ENCODE data around the gene STAC2. TPM values are rescaled to one million over a fixed set of nuclear protein-coding genes. Genes with fewer than 3 reads are reported as not detected.

STAC2 gene
- total RNA-seq, 4 donors from 2014 or later = 0.18 to 0.19 TPM; not detected in 2

GRCh38 chr17:39218906-39219305 lies 6.8 kb downstream of the STAC2 start:
- 44 to 45% methylated on average over 5 to 8 of the region's 8 CpGs for WGBS, 2 donors
- DNase-seq = no peak
- H3K9me3 ChIP-seq = no peaks in the 10 kb centered on the region
- H3K27me3 ChIP-seq = peaks cover 0 to 84% (median 0%) of the 10 kb centered on the region in 4 donors
- TF ChIP-seq POLR2A (IDR thresholded peaks at IDR 0.05) (no peak), CTCF (IDR thresholded peaks at IDR 0.05) (no peak)
- no peak overlapping the region for H3K27ac ChIP-seq
- H3K36me3 ChIP-seq = no peaks in the 10 kb centered on the region
- peaks cover 0 to 9% (median 0%) of the 10 kb centered on the region in 3 donors for H3K4me1 ChIP-seq
- no peak overlapping the region for H3K4me3 ChIP-seq
- intact Hi-C loops (cut with DNase I) = no loop called here

GRCh38 chr17:39217734-39218369 lies 7.9 kb downstream of the STAC2 start:
- intact Hi-C loops (cut with DNase I) = no loop called here
- DNase-seq = no peak
- Histone ChIP-seq H3K4me3 (no peak overlapping the region), H3K4me1 (peaks cover under 1 to 15% (median 2%) of the 10 kb centered on the region in 3 donors), H3K27me3 (peaks cover 0 to 75% (median 0%) of the 10 kb centered on the region in 4 donors), H3K27ac (no peak overlapping the region), H3K36me3 (no peaks in the 10 kb centered on the region), H3K9me3 (no peaks in the 10 kb centered on the region)
- 24 to 30% methylated on average over 14 to 16 of the region's 24 CpGs for WGBS, 2 donors
- TF ChIP-seq POLR2A (IDR thresholded peaks at IDR 0.05) = no peak
- no peak for TF ChIP-seq CTCF (IDR thresholded peaks at IDR 0.05)

- Histone ChIP-seq H3K27me3 (peaks cover 0 to 64% (median 0%) of the 10 kb centered on the region in 4 donors), H3K36me3 (no peaks in the 10 kb centered on the region), H3K27ac (no peak overlapping the region), H3K9me3 (no peaks in the 10 kb centered on the region), H3K4me1 (peaks cover 16 to 40% (median 17%) of the 10 kb centered on the region in 3 donors), H3K4me3 (no peak overlapping the region)
- TF ChIP-seq POLR2A (IDR thresholded peaks at IDR 0.05) (no peak), CTCF (IDR thresholded peaks at IDR 0.05) (no peak)
- intact Hi-C loops (cut with DNase I) = no loop called here
- WGBS, 2 donors = 80% methylated on average over 1 of the region's 9 CpGs; no CpG with 5 or more reads in 1 of the 2 donors
- no peak for DNase-seq
Observed at GRCh38 chr17:39213852-39214251, 11.9 kb downstream of the STAC2 start.

- peaks cover 0 to 57% (median 0%) of the 10 kb centered on the region in 4 donors for H3K27me3 ChIP-seq
- WGBS, 2 donors = 24 to 72% methylated on average over 4 to 5 of the region's 16 CpGs
- intact Hi-C loops (cut with DNase I) = no loop called here
- no peak overlapping the region for H3K27ac ChIP-seq
- H3K4me3 ChIP-seq = no peak overlapping the region
- H3K9me3 ChIP-seq = no peaks in the 10 kb centered on the region
- H3K4me1 ChIP-seq = peaks cover 18 to 48% (median 19%) of the 10 kb centered on the region in 3 donors
- DNase-seq = no peak
- TF ChIP-seq CTCF (IDR thresholded peaks at IDR 0.05) = no peak
- TF ChIP-seq POLR2A (IDR thresholded peaks at IDR 0.05) = no peak
- H3K36me3 ChIP-seq = no peaks in the 10 kb centered on the region
Observed at GRCh38 chr17:39212841-39213480, 12.8 kb downstream of the STAC2 start.

- no peaks in the 10 kb centered on the region for H3K9me3 ChIP-seq
- WGBS, 2 donors = 35 to 66% methylated on average over 7 to 9 of the region's 11 CpGs
- no peak overlapping the region for H3K27ac ChIP-seq
- intact Hi-C loops (cut with DNase I) = no loop called here
- H3K36me3 ChIP-seq = no peaks in the 10 kb centered on the region
- DNase-seq = no peak
- TF ChIP-seq POLR2A (IDR thresholded peaks at IDR 0.05) = no peak
- no peak for TF ChIP-seq CTCF (IDR thresholded peaks at IDR 0.05)
- H3K4me3 ChIP-seq = no peak overlapping the region
- H3K27me3 ChIP-seq = peaks cover 0 to 51% (median 0%) of the 10 kb centered on the region in 4 donors
- H3K4me1 ChIP-seq = peaks cover 18 to 50% (median 19%) of the 10 kb centered on the region in 3 donors
Observed at GRCh38 chr17:39212195-39212810, 13.4 kb downstream of the STAC2 start.

Data from esophagus squamous epithelium (tissue), 5 donors.